Measurements from ENCODE around the gene DCLRE1C. TPM values are rescaled to one million over a fixed set of nuclear protein-coding genes. Genes with fewer than 3 reads are reported as not detected.
A peak's percentile ranks its signal among the peaks of the same experiment; 100 is the strongest.

DCLRE1C gene
- total and polyA plus RNA-seq, 2 of the 8 experiments (the other 6 are each of a cell fraction or from before 2014, with no cell fraction given): 0.77 to 7.4 TPM

- no peak for TF ChIP-seq CBX8 (IDR thresholded peaks at IDR 0.05; ENCODE audit: borderline replicate concordance, low read depth, low read length)
- TF ChIP-seq RXRA (IDR thresholded peaks at IDR 0.05; ENCODE audit: insufficient read depth, low read depth, low read length): no peak
- TF ChIP-seq TBP (IDR thresholded peaks at IDR 0.05; ENCODE audit: low read depth, low read length): peak; percentile 64
- no peak for TF ChIP-seq FOSL1 (IDR thresholded peaks at IDR 0.05; ENCODE audit: insufficient read depth, low read depth, low read length)
- 0 out of 4 replicates have a peak, but pooled peaks of 1 of the 3 experiments have one; percentile 2 for TF ChIP-seq CTCF (IDR thresholded peaks at IDR 0.05; ENCODE audit: control extremely low read depth in 1 of 3, insufficient read depth in 1 of 3, low read depth in 1 of 3, low read length in 3 of 3)
- TF ChIP-seq YY1 (IDR thresholded peaks at IDR 0.05; ENCODE audit: low read depth, low read length): peak; percentile 96
- no peak for TF ChIP-seq ATF3 (IDR thresholded peaks at IDR 0.05; ENCODE audit: insufficient read depth, low read depth, low read length)
- peak; percentile 40 to 75; a peak in 1 of 4 replicates for TF ChIP-seq SIN3A (conservative IDR thresholded peaks at IDR 0.05 in 1 of 2, IDR thresholded peaks at IDR 0.05 in 1 of 2; ENCODE audit: low read depth in 1 of 2, low read length in 2 of 2)
- no peak for TF ChIP-seq BCL11A (IDR thresholded peaks at IDR 0.05; ENCODE audit: low read depth in 2 of 2, low read length in 2 of 2)
- peak; percentile 72; the same call in 1 of the 2 replicates for TF ChIP-seq E2F6 (IDR thresholded peaks at IDR 0.05)
- peak; percentile 87 for TF ChIP-seq CREB1 (IDR thresholded peaks at IDR 0.05)
- TF ChIP-seq SP4 (IDR thresholded peaks at IDR 0.05; ENCODE audit: low read length): no peak
- TF ChIP-seq RBBP5 (IDR thresholded peaks at IDR 0.05; ENCODE audit: borderline replicate concordance, low read depth, low read length): peak; percentile 92
- no peak for TF ChIP-seq TCF12 (IDR thresholded peaks at IDR 0.05; ENCODE audit: low read depth, low read length)
- peak in 1 of 2 experiments; percentile 82; a peak in 1 of 4 replicates for TF ChIP-seq HDAC2 (IDR thresholded peaks at IDR 0.05; ENCODE audit: borderline replicate concordance in 1 of 2, low read depth in 2 of 2, low read length in 2 of 2)
- TF ChIP-seq SRF (IDR thresholded peaks at IDR 0.05; ENCODE audit: low read depth, low read length): no peak
- TF ChIP-seq BRCA1 (IDR thresholded peaks at IDR 0.05; ENCODE audit: low read depth, low read length): 0 out of 2 replicates have a peak, but pooled peaks have one; percentile 37
- no peak for TF ChIP-seq ZNF274 (IDR thresholded peaks at IDR 0.05; ENCODE audit: borderline replicate concordance, extremely low read depth, low read length)
- no peak for TF ChIP-seq SAP30 (IDR thresholded peaks at IDR 0.05; ENCODE audit: insufficient read depth, insufficient replicate concordance, low read length)
Observed at GRCh38 chr10:14878266-14879123, 75.4 kb downstream of the DCLRE1C start, which contains the start of gene SUV39H2 (continued).

Data from H1 (cell line).